GM19372 (cell line): ENCODE results near the gene LMO7.

ENCODE experiments used
- ATAC-seq: cut with Tn5 transposase; IDR thresholded peaks from one replicate; pipeline ENCODE4 v1.9.1; 2021; ENCODE audit warnings: mild to moderate bottlenecking, low read depth, moderate library complexity; ENCODE audit not compliant: unreplicated experiment

LMO7 gene

GRCh38 chr13:75635828-75636435 is at the start of gene LMO7:
LMO7 (plus strand) TSS chr13:75636330; CDS start chr13:75636658, 328 bp downstream.
- peak; percentile 55 for ATAC-seq

DNA sequence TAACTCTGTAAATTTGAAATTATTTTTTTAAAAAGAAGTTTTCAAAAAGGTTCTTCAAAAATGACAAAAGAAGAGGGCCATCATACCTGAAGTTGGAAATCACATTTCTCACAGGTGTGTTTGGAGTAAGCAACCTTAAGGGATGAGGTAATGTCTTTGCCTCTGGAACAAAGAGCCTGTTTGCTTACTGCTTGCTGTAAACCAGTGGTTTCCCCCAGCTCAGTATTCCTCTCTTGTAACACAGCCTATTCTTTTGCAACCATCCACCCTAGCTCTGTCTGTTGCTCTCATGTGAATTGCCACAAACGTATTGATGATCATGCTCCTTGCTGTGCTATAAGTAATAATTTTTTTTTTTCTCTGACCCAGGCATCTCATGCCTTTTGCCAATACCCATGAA is 48.5 kb upstream of the LMO7 start:
- no peak for ATAC-seq

- ATAC-seq = no peak
Measured at GRCh38 chr13:75596657-75597182, 39.4 kb upstream of the LMO7 start.

GRCh38 chr13:75600371-75600770 is 35.8 kb upstream of the LMO7 start:
- ATAC-seq = no peak

GRCh38 chr13:75603038-75603437 is 33.1 kb upstream of the LMO7 start:
- no peak for ATAC-seq

DNA sequence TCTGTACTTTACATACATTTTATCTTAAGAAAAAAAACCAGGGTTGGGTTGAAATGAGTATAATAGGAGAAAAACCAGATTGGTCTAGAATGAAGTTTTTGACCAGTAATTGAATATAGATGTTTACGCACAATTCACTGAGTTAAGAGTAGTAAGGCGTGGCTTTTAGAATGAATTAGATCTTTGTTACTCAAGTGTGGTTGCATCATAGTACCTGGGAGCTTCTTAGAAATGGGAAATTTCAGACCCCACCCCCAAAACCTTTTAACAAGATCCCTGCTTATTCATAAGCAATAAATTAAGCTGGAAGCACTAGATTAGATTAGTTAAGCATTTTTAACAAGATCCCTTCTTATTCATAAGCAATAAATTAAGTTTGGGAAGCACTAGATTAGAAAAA is 28.7 kb upstream of the LMO7 start:
- no peak for ATAC-seq

DNA sequence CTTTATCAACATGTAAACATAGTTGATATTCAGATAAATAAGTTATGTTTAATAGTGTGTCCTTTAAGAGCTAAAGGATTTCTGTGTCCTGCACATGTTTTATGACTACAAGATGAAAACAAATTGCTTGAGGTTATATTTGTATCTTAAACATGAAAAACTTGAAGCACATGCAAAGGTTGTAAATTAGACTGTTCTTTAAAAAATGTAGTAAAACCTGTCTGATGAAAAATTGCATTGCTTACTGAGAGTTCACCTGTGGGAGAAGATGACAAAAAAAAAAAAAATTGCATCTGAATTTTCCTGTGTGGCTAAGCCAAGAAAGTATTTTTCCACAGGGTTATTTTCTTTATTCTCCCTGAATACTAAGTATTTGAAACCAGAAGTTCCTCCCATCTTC is 25.7 kb upstream of the LMO7 start:
- ATAC-seq = no peak

DNA sequence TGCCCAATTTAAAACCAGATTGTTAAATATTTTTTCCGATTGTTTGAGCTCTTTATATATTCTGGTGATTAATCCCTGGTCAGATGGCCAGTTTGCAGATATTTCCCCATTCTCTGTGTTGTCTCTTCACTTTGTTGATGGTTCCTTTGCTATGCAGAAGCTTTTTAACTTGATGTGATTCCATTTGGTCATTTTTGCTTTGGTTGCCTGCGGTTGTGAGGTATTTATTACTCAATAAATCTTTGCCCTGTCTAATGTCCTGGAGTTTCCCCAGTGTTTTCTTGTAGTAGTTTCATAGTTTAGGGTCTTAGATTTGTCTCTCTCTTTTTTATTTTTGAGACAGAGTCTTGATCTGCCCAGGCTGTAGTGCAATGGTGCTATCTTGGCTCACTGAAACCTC is 23.8 kb upstream of the LMO7 start:
- no peak for ATAC-seq

DNA sequence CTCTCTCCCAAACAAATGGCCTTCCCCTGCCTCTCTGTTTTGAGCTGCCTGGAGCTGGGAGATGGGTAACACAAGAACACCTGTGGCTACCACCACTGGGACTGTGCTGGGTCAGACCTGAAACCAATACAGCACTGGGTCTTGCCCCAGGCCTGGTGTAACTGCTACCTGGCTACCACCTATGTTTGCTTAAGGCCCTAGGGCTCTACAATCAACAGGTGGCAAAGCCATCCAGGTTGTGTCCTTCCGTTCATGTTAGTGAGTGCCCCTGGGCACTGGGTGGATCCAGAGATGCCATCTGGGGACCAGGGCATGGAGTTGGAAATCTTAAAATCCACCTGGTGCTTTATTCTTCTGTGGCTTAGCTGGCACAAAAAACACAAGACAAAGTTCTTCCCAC is 18.9 kb upstream of the LMO7 start:
- ATAC-seq = no peak

DNA sequence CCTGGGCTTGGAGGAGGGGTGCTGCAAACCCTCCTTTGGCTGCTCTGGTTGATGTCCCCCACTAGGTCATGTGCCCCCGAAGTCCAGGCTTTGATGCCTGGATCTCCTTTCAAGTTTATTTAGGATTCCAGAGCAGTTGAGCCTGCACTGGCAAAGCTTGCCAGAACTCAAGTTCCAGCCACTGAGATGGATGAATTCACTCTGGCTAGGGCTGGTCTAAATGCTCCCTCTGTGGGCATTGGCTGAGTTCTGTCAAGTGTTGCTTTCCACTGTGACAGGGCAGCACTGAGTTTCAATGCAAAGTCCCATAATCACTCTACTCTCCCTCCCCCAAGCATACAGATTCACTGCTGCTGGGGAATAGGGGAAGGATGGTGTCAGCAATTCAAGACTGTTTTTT is 17.8 kb upstream of the LMO7 start:
- no peak for ATAC-seq

- no peak for ATAC-seq
Measured at GRCh38 chr13:75620020-75620419, 16.1 kb upstream of the LMO7 start.

- no peak for ATAC-seq
Measured at GRCh38 chr13:75621147-75621546, 15.0 kb upstream of the LMO7 start.

- no peak for ATAC-seq
Measured at GRCh38 chr13:75628801-75629200, 7.3 kb upstream of the LMO7 start.

- ATAC-seq = no peak
Measured at GRCh38 chr13:75633285-75633684, 2.8 kb upstream of the LMO7 start.

- no peak for ATAC-seq
Measured at GRCh38 chr13:75635101-75635827, 866 bp upstream of the LMO7 start.

GRCh38 chr13:75636436-75637180 is 478 bp downstream of the LMO7 start:
- peak; percentile 48 for ATAC-seq

DNA sequence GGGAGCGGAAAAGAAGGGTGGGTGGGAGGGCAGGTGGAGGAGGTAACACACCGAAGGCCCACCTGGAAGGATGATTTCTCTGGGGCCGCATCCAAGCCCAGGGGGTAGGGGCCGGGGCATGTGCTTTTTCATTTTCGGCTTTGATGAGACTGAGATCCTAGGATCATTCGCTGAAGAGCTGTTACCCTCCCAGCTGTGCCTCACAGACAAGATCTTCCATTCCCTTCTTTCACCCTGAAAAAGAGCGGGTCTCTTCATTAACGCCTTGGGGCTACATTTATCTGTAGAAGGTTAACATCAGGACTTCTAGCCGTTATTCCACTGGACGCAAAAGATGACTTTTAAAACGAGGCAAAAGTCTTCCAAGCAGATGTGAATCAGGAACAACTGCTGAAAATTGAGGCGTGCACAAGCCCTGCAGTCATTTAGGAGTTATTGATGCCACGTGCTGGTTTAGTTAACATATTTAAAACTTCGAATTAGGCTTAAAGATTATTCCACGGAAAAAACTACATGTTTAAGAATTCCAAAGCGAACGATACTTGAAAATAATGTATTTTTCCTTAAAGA is 1.1 kb downstream of the LMO7 start:
- ATAC-seq = no peak

GRCh38 chr13:75639454-75639853 is 3.3 kb downstream of the LMO7 start:
- ATAC-seq = no peak

DNA sequence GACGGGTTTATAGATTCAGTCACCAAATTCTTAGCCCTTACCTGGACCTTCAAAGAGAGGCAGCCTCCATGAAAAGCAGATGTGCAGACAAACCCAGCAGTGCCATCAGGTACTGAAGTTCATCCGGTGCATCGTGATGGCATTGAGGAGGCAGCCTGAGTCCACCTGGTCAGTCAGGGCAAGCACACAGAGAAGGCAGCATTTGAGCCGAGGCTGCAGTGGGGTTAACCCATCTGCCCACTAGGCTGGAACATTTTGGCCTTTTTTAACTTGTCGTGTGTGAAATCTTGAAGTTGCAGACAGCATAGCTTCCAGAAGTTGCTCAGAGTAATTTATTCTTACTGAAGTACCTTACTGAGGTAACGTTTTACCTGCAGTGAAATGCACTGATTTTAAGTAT is 4.9 kb downstream of the LMO7 start:
- ATAC-seq = no peak

DNA sequence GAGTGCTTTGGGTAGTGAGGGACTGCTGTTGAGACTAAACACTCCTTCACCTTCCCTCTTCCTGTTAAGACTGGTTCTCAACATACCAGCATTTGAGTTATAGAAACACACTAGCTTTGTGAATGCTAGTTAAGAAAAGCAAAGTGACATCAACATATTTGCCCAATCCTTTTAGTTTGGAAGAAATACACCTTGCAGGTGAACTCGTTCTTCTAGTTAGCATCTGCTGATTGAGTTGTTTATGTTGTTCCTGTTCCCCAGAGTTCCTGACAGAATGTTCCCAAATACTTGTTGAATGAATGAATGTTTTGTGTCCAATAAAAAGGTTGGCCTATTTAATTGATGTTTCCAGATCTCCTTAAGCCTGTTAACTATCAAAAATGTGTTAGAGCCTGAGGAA is 7.1 kb downstream of the LMO7 start:
- no peak for ATAC-seq

GRCh38 chr13:75643693-75644092 is 7.6 kb downstream of the LMO7 start:
- ATAC-seq = no peak
